Endothelial cell of umbilical vein (primary cell): Measurements from ENCODE around the gene LARP6. TPM values are rescaled to one million over a fixed set of nuclear protein-coding genes. Genes with fewer than 3 reads are reported as not detected.
A peak's percentile ranks its signal among the peaks of the same experiment; 100 is the strongest.

ENCODE experiments used
- BruUV-seq: library from RNA; stranded (reverse); fragments of 400-500 nt; replicated peaks from 2 replicates; lab custom pipeline; 2021; lab: Mats Ljungman, UMichigan
- CTCF ChIA-PET: fragments of 300-600, 350-600 bp; sonication (Branson Sonifier 250); formaldehyde crosslinking; loops from one replicate; lab custom pipeline; 2021; ENCODE audit warnings: antibody characterized with exemption, inconsistent platforms; lab: Charles Lee
- POLR2A ChIA-PET: fragments of 300-600, 350-600 bp; sonication (Branson Sonifier 250); formaldehyde crosslinking; loops from one replicate; lab custom pipeline; 2021; ENCODE audit warnings: antibody characterized with exemption, inconsistent platforms; lab: Charles Lee
- DNase-seq: peaks from one replicate; pipeline ENCODE4 v3.0.0-alpha.2; 2011; ENCODE audit warnings: low read depth, low spot score
- FAIRE-seq: peaks from 2 replicates; lab custom pipeline; 2011; peaks lifted over from hg19 to GRCh38; lab: Jason Lieb, UNC
- H2AFZ ChIP-seq: 2 replicates; pipeline ENCODE4 v1.6.0; 2012; ENCODE audit warnings: low read depth, low read length, control low read depth, inconsistent platforms
- H3K27ac ChIP-seq: 2 replicates; pipeline ENCODE4 v1.5.1; 2011; ENCODE audit warnings: low read depth, mild to moderate bottlenecking, control low read depth, low read length, moderate library complexity; ENCODE audit not compliant: insufficient read depth
- H3K27me3 ChIP-seq, 2 experiments: 2 replicates each; pipeline versions ENCODE4 v1.6.0 to v1.6.1; 2011; ENCODE audit warnings: low read length in 2 of 2, mixed read lengths in 1 of 2; ENCODE audit not compliant: control insufficient read depth in 2 of 2, insufficient read depth in 2 of 2
- H3K36me3 ChIP-seq, 2 experiments: 2 replicates in 1 of 2; 3 replicates in 1 of 2; pipeline ENCODE4 v1.5.1; 2011; ENCODE audit warnings: low read length in 2 of 2, mild to moderate bottlenecking in 1 of 2, moderate library complexity in 1 of 2; ENCODE audit not compliant: control insufficient read depth in 2 of 2, insufficient read depth in 2 of 2; ENCODE audit errors: extremely low read depth in 1 of 2
- H3K4me1 ChIP-seq: 3 replicates; pipeline ENCODE4 v1.5.1; 2011; ENCODE audit warnings: mild to moderate bottlenecking, low read length; ENCODE audit not compliant: control insufficient read depth, insufficient read depth; ENCODE audit errors: extremely low read depth
- H3K4me2 ChIP-seq: 2 replicates; pipeline ENCODE4 v1.6.1; 2011; ENCODE audit warnings: low read length, control low read depth, mixed read lengths; ENCODE audit not compliant: insufficient read depth
- H3K4me3 ChIP-seq, 3 experiments: fragments of 200-600 bp in 1 of 3; sonication (generic), shearing (Covaris generic) in 1 of 3; replicated peaks in 1 of 3; 2 replicates each; pipeline ENCODE4 v1.5.1; 2011 to 2016; ENCODE audit warnings: control low read depth in 3 of 3, low read length in 3 of 3, mild to moderate bottlenecking in 2 of 3, inconsistent platforms in 1 of 3, low read depth in 1 of 3, moderate library complexity in 1 of 3; ENCODE audit not compliant: insufficient read depth in 1 of 3
- H3K79me2 ChIP-seq: 2 replicates; pipeline ENCODE4 v1.6.0; 2012; ENCODE audit warnings: low read length, inconsistent platforms; ENCODE audit not compliant: control insufficient read depth, insufficient read depth
- H3K9ac ChIP-seq: replicated peaks from 2 replicates; pipeline ENCODE3; 2011; ENCODE audit warnings: low read length, control low read depth; ENCODE audit not compliant: insufficient read depth; ENCODE audit errors: extremely low read depth
- H3K9me1 ChIP-seq: replicated peaks from 3 replicates; pipeline ENCODE4 v1.6.0; 2011; ENCODE audit warnings: mild to moderate bottlenecking, low read length; ENCODE audit not compliant: control insufficient read depth, insufficient read depth; ENCODE audit errors: extremely low read depth
- H3K9me3 ChIP-seq: replicated peaks from 2 replicates; pipeline ENCODE4 v1.5.1; 2012; ENCODE audit warnings: low read length, inconsistent platforms; ENCODE audit not compliant: control insufficient read depth, insufficient read depth
- H4K20me1 ChIP-seq: replicated peaks from 2 replicates; pipeline ENCODE3; 2011; ENCODE audit warnings: mild to moderate bottlenecking, low read length; ENCODE audit not compliant: control insufficient read depth, insufficient read depth; ENCODE audit errors: extremely low read depth
- EZH2 ChIP-seq: IDR thresholded peaks from 2 replicates; pipeline ENCODE4 v1.6.1; 2012; ENCODE audit warnings: borderline replicate concordance, low read depth, mild to moderate bottlenecking, moderate library complexity, low read length, inconsistent platforms; ENCODE audit not compliant: severe bottlenecking
- FOS ChIP-seq: IDR thresholded peaks from 2 replicates; pipeline ENCODE4 v1.6.1; 2011; ENCODE audit warnings: mild to moderate bottlenecking, low read length, moderate library complexity, borderline replicate concordance; ENCODE audit not compliant: insufficient read depth
- GATA2 ChIP-seq: IDR thresholded peaks from 2 replicates; pipeline ENCODE4 v1.7.0; 2011; ENCODE audit warnings: low read depth, mild to moderate bottlenecking, moderate library complexity, mixed read lengths, low read length; ENCODE audit not compliant: insufficient read length, insufficient read depth
- JUN ChIP-seq: IDR thresholded peaks from 2 replicates; pipeline ENCODE4 v1.6.1; 2011; ENCODE audit warnings: borderline replicate concordance, low read depth; ENCODE audit not compliant: insufficient read length, insufficient read depth
- MYC ChIP-seq: IDR thresholded peaks from one replicate; pipeline ENCODE4 v1.6.1; 2011; ENCODE audit warnings: mild to moderate bottlenecking, low read depth, low read length
- POLR2A ChIP-seq: IDR thresholded peaks from 2 replicates; pipeline ENCODE4 v1.6.1; 2012; ENCODE audit warnings: low read depth, mild to moderate bottlenecking, control low read depth, low read length
- POLR2AphosphoS5 ChIP-seq: IDR thresholded peaks from 2 replicates; pipeline ENCODE4 v1.6.1; 2012; ENCODE audit warnings: low read depth, mild to moderate bottlenecking, control low read depth, low read length, moderate library complexity; ENCODE audit not compliant: insufficient read depth
- dilution Hi-C: fragments of 300-500 bp; cut with MboI; formaldehyde crosslinking; loops from one replicate; pipeline ENCODE4 v1.15.0; 2019; ENCODE audit warnings: low sequenced_read_pairs; ENCODE audit not compliant: extremely low pct_ligation_motif_present
- intact Hi-C: fragments of 100-400 bp; cut with micrococcal nuclease; formaldehyde crosslinking; loops from one replicate; pipeline ENCODE4 v1.10.0; 2022
- polyA plus RNA-seq, 4 experiments: library from polyadenylated mRNA; depleted of rRNA in 3 of 4; stranded (reverse) in 3 of 4; unstranded in 1 of 4; fragments of >200 nt; gene quantifications; 2 replicates each; pipeline versions ENCODE4 v1.2.1 to v1.2.3, GENCODE V29; 2011 to 2012; ENCODE audit warnings: missing spikeins in 1 of 4
- total RNA-seq: library from RNA; stranded (reverse); gene quantifications from 2 replicates; pipeline ENCODE4 v1.2.3, GENCODE V29; 2021
- TF ChIP-seq, protein P1 (sequence below), 2 donors: IDR thresholded peaks; 1 replicate in 1 of 2; 2 replicates in 1 of 2; pipeline ENCODE4 v1.5.1; 2011; ENCODE audit warnings: low read length in 2 of 2, mild to moderate bottlenecking in 2 of 2, moderate library complexity in 2 of 2, control low read depth in 1 of 2, inconsistent platforms in 1 of 2, low read depth in 1 of 2; ENCODE audit not compliant: insufficient read depth in 1 of 2; ENCODE audit errors: extremely low read depth in 1 of 2
- TF ChIP-seq, protein P2 (sequence below): IDR thresholded peaks from 2 replicates; pipeline ENCODE4 v1.6.1; 2011; ENCODE audit not compliant: insufficient read depth, insufficient read length

LARP6 gene
- total and polyA plus RNA-seq, 2 donors (not counting 3 experiments of a cell fraction or from before 2014, with no cell fraction given): 16.9 to 56.2 TPM

DNA sequence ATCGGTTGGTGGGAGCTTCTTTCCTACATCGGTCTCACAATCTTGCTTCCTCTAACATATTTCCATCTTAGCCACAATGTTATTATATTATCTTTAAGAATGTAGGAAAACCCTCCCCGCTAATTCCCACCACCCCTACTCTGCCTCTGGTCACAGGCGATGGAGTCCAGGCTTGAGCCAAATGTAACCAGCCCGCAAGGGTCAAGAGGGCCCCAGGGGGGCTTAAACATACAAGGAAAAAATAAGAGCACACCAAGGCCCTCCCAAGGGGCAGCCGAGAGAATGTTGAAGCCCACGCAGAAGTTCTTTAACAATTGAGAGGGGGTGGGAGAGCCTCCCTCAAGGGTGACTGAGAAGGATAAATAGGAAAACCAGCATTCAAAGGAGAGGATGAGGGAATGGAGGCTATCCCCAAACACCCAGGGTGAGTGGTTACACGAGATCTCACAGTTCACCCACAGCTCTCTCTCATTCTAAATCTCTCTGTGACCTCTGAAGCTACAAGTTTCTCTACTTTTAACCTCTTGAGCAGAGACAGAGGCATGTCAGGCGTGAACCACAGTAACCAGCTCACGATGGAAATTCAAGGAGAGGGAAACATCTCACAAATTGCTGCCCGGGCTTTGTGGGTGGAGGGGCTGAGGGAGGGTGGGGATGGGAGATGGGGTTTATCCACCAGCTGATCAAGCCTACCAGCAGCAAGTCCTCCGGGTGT lies 59.2 kb downstream of the LARP6 start:
- intact Hi-C loops (loop anchor here (1.0 to 10.0 kb wide), 3 partner anchors 16 to 700 kb away; partner anchors contain the start of genes TLE3 and UACA), dilution Hi-C loops (no loop called here)
- H3K27ac ChIP-seq: peak overlapping the region; percentile 97
- H3K9ac ChIP-seq: peak overlapping the region; percentile 59
- CTCF ChIA-PET: interaction anchor here (1.0 to 2.9 kb wide), 3 partner anchors 17 to 104 kb away, joined by 4 to 18 read pairs (median 6); no protein-coding TSS in a partner anchor
- no peaks in the 10 kb centered on the region for H3K27me3 ChIP-seq
- no peaks in the 10 kb centered on the region for H3K36me3 ChIP-seq
- DNase-seq (no peak), FAIRE-seq (no peak)
- no peaks in the 10 kb centered on the region for H4K20me1 ChIP-seq
- no peaks in the 10 kb centered on the region for H3K79me2 ChIP-seq
- H3K9me1 ChIP-seq: no peaks in the 10 kb centered on the region
- no peaks in the 10 kb centered on the region for H3K9me3 ChIP-seq
- no peak overlapping the region for H3K4me3 ChIP-seq
- H3K4me2 ChIP-seq: peak overlapping the region; percentile 34
- TF ChIP-seq FOS: no peak
- no peak for TF ChIP-seq EZH2
- TF ChIP-seq JUN: no peak
- TF ChIP-seq, protein P1, sequence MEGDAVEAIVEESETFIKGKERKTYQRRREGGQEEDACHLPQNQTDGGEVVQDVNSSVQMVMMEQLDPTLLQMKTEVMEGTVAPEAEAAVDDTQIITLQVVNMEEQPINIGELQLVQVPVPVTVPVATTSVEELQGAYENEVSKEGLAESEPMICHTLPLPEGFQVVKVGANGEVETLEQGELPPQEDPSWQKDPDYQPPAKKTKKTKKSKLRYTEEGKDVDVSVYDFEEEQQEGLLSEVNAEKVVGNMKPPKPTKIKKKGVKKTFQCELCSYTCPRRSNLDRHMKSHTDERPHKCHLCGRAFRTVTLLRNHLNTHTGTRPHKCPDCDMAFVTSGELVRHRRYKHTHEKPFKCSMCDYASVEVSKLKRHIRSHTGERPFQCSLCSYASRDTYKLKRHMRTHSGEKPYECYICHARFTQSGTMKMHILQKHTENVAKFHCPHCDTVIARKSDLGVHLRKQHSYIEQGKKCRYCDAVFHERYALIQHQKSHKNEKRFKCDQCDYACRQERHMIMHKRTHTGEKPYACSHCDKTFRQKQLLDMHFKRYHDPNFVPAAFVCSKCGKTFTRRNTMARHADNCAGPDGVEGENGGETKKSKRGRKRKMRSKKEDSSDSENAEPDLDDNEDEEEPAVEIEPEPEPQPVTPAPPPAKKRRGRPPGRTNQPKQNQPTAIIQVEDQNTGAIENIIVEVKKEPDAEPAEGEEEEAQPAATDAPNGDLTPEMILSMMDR (IDR thresholded peaks at IDR 0.05; ENCODE audit: extremely low read depth in 1 of 2, insufficient read depth in 1 of 2, low read depth in 1 of 2, low read length in 2 of 2): no peak
- TF ChIP-seq GATA2: no peak
- TF ChIP-seq POLR2AphosphoS5: no peak
- TF ChIP-seq MYC: no peak
- TF ChIP-seq, protein P2, sequence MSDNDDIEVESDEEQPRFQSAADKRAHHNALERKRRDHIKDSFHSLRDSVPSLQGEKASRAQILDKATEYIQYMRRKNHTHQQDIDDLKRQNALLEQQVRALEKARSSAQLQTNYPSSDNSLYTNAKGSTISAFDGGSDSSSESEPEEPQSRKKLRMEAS: no peak
- TF ChIP-seq POLR2A: no peak
- BruUV-seq: TSS peak; percentile 77
- POLR2A ChIA-PET: no interaction called here
- H3K4me1 ChIP-seq: peaks cover 38% of the 10 kb centered on the region
- H2AFZ ChIP-seq: peak overlapping the region; percentile 64
